Body of pancreas (tissue), 4 donors: ENCODE measurements around the gene DERA. TPM values are rescaled to one million over a fixed set of nuclear protein-coding genes. Genes with fewer than 3 reads are reported as not detected.
"Not testable (repeated sequence)": the region's sequence is repeated elsewhere in the genome, so short reads cannot be mapped to it uniquely, and the experiment has no call there.

ENCODE experiments used
- ATAC-seq: fragments of 150-250 bp; one replicate; pipeline ENCODE4 v1.9.1; 2016
- DNase-seq, 4 donors: peaks; one replicate each; pipeline ENCODE4 v3.0.0-alpha.2; 2019
- H3K27ac ChIP-seq, 4 donors: fragments of 200-600 bp; sonication (generic); 1 replicate in 3 of 4; 2 replicates in 1 of 4; pipeline versions ENCODE4 v1.5.1 to v1.6.1; 2016 to 2019; ENCODE audit warnings: mild to moderate bottlenecking in 1 of 4, mixed read lengths in 1 of 4, moderate library complexity in 1 of 4
- H3K27me3 ChIP-seq, 2 donors: fragments of 200-600 bp; sonication (generic); one replicate each; pipeline ENCODE4 v1.6.0; 2016; ENCODE audit warnings: mild to moderate bottlenecking in 1 of 2
- H3K36me3 ChIP-seq, 2 donors: fragments of 200-600 bp; sonication (generic); replicated peaks in 1 of 2; 2 replicates each; pipeline ENCODE4 v1.5.1; 2016; ENCODE audit warnings: low read depth in 2 of 2; ENCODE audit not compliant: insufficient read depth in 1 of 2
- H3K4me1 ChIP-seq: fragments of 200-600 bp; sonication (generic); one replicate; pipeline ENCODE4 v1.6.0; 2016
- H3K4me3 ChIP-seq, 2 donors: fragments of 200-600 bp; sonication (generic); 1 replicate in 1 of 2; 2 replicates in 1 of 2; pipeline ENCODE4 v1.5.1; 2016 to 2019
- H3K9me3 ChIP-seq, 3 donors: fragments of 200-600 bp; sonication (generic); 1 replicate in 2 of 3; 2 replicates in 1 of 3; pipeline ENCODE4 v1.5.1; 2016
- CTCF ChIP-seq, 7 experiments: fragments of 450-650 bp in 4 of 7; fragments of 200-600 bp in 3 of 7; sonication (generic) in 3 of 7; IDR thresholded peaks; one replicate each; pipeline ENCODE4 v1.5.1; 2016 to 2019; ENCODE audit warnings: antibody characterized with exemption in 7 of 7
- POLR2A ChIP-seq, 3 donors: fragments of 450-650 bp; IDR thresholded peaks; one replicate each; pipeline ENCODE4 v1.6.1; 2016; ENCODE audit warnings: antibody characterized with exemption in 3 of 3, mild to moderate bottlenecking in 2 of 3
- WGBS, 2 donors: methylation state at CpG; one replicate each; pipeline ENCODE4 v1.1.5; 2017; 5-methylcytosine and 5-hydroxymethylcytosine counted together
- intact Hi-C: fragments of 100-400 bp; cut with DNase I; formaldehyde crosslinking; loops from one replicate; pipeline ENCODE4 v1.15.1; 2023
- total RNA-seq, 2 donors: library from RNA; depleted of rRNA; stranded (reverse); fragments of >200 nt; gene quantifications; one replicate each; pipeline ENCODE4 v1.1.0, GENCODE V29; 2016

DERA gene
- total RNA-seq, 2 donors from 2014 or later, result 4.9 to 19.7 TPM

GRCh38 chr12:15863984-15864383 is 47.1 kb upstream of the DERA start:
- Histone ChIP-seq H3K4me1 (no peaks in the 10 kb centered on the region), H3K9me3 (no peaks in the 10 kb centered on the region), H3K27ac (no peak overlapping the region), H3K36me3 (no peaks in the 10 kb centered on the region), H3K4me3 (no peak overlapping the region), H3K27me3 (no peaks in the 10 kb centered on the region)
- TF ChIP-seq POLR2A (IDR thresholded peaks at IDR 0.05), result no peak
- no peak for TF ChIP-seq CTCF (IDR thresholded peaks at IDR 0.05)
- 68% methylated on average over 6 of the region's 6 CpGs for WGBS, 2 donors
- DNase-seq, result no peak
- no peak for ATAC-seq
- intact Hi-C loops, result no loop called here

GRCh38 chr12:15868186-15868585 is 42.9 kb upstream of the DERA start:
- Histone ChIP-seq H3K9me3 (no peaks in the 10 kb centered on the region), H3K27me3 (no peaks in the 10 kb centered on the region), H3K27ac (no peak overlapping the region), H3K4me3 (no peak overlapping the region), H3K36me3 (no peaks in the 10 kb centered on the region), H3K4me1 (no peaks in the 10 kb centered on the region)
- ATAC-seq, result no peak
- 76 to 93% methylated on average over 3 of the region's 3 CpGs for WGBS, 2 donors
- DNase-seq, result no peak
- no peak for TF ChIP-seq CTCF (IDR thresholded peaks at IDR 0.05)
- intact Hi-C loops, result no loop called here

- WGBS, 2 donors, result 94 to 97% methylated on average over 4 of the region's 4 CpGs
- no peak overlapping the region for H3K4me3 ChIP-seq
Observed at GRCh38 chr12:15873556-15873955, 37.6 kb upstream of the DERA start.

GRCh38 chr12:15874556-15875145 is 36.5 kb upstream of the DERA start:
- not testable (repeated sequence) for ATAC-seq

More at GRCh38 chr12:15873556-15873955, 37.6 kb upstream of the DERA start:
- intact Hi-C loops, result no loop called here
- Histone ChIP-seq H3K9me3 (no peaks in the 10 kb centered on the region), H3K27ac (no peak overlapping the region), H3K4me1 (no peaks in the 10 kb centered on the region), H3K36me3 (no peaks in the 10 kb centered on the region), H3K27me3 (no peaks in the 10 kb centered on the region)
- TF ChIP-seq CTCF (IDR thresholded peaks at IDR 0.05) (no peak), POLR2A (IDR thresholded peaks at IDR 0.05) (no peak)
- no peak for ATAC-seq
- DNase-seq, result no peak

GRCh38 chr12:15875863-15876262 is 35.3 kb upstream of the DERA start:
- Histone ChIP-seq H3K4me1 (no peaks in the 10 kb centered on the region), H3K27me3 (no peaks in the 10 kb centered on the region), H3K9me3 (no peaks in the 10 kb centered on the region), H3K4me3 (no peak overlapping the region), H3K36me3 (no peaks in the 10 kb centered on the region), H3K27ac (no peak overlapping the region)
- TF ChIP-seq POLR2A (IDR thresholded peaks at IDR 0.05) (no peak), CTCF (IDR thresholded peaks at IDR 0.05) (no peak)
- DNase-seq, result no peak
- intact Hi-C loops, result no loop called here
- WGBS, 2 donors, result 100% methylated on average over 1 of the region's 1 CpG
- ATAC-seq, result no peak

More at GRCh38 chr12:15874556-15875145, 36.5 kb upstream of the DERA start:
- H3K9me3 ChIP-seq, H3K36me3 ChIP-seq, H3K27me3 ChIP-seq, H3K4me1 ChIP-seq, H3K27ac ChIP-seq, intact Hi-C loops, DNase-seq, H3K4me3 ChIP-seq: not testable (repeated sequence)
- WGBS, 2 donors, result 95% methylated on average over 20 of the region's 20 CpGs; no CpG with 5 or more reads in 1 of the 2 donors
